ENCODE measurements around the gene LENG8. TPM values are rescaled to one million over a fixed set of nuclear protein-coding genes. Genes with fewer than 3 reads are reported as not detected.

LENG8 gene
- total RNA-seq: 100 to 1,000 TPM; 182 to 290 TPM

DNA sequence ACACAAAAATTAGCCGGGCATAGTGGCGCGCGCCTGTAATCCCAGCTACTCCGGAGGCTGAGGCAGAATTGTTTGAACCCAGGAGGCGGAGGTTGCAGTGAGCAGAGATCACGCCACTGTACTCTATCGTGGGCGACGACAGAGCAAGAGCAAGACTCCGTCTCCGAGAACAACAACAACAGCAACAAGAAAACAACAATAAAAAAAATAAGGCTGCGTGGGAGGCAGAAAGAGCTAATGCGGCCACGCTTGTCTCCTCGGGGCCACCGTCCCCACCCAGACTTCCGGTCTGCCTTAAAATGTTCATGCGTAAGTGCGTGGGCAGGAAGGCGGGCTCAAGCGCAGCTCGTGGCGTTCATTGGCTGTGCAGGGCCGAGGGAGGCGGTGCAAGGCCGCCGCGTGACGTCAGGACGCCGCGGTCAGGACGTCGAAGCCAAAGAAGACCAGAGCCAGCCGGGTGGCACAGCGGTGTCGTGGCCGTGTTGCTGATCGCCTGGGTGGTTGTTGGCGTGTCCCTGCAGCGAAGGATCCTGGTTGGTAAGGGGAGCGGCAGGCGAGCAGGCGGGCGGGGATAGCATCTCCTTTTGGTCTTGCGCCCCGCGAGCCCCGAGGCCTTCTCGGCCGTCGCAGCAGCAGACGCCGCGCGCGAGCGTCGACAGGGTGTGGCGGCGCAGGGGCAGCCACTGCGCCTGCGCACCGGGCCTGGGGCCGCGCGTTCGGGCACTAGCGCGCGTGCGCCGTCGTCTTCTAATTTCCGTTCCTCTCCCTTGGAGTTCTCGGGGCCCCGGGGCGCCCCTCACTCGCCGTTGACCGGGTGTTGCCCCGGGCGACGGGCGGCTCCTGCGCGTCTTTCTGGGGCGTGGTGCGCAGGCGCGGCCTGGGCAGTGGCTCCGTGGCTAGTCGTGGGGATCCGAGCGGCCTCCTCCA is at the start of gene LENG8:
TSS of gene LENG8 (plus strand) at position 426 of the 927 bp plus-strand sequence. CDS start 2,146 bp downstream, outside the sequence.
- peak; percentile 86 to 99 (median 98) for DNase-seq
- peak; percentile 93 for ATAC-seq
- Histone ChIP-seq H3K4me1 (peaks cover 75% of the 10 kb centered on the region), H3K9me3 (no peaks in the 10 kb centered on the region), H3K27me3 (no peaks in the 10 kb centered on the region), H3K27ac (peak within 1 kb of the TSS; percentile 94 to 100 (median 98)), H3K4me3 (peak within 1 kb of the TSS; percentile 60 to 78), H3K36me3 (replicated peaks in 1 of 2; ENCODE audit: insufficient read depth in 1 of 2, low read depth in 2 of 2) (peaks cover 13 to 15% of the 10 kb centered on the region in 2 donors)
- TF ChIP-seq, protein P1, sequence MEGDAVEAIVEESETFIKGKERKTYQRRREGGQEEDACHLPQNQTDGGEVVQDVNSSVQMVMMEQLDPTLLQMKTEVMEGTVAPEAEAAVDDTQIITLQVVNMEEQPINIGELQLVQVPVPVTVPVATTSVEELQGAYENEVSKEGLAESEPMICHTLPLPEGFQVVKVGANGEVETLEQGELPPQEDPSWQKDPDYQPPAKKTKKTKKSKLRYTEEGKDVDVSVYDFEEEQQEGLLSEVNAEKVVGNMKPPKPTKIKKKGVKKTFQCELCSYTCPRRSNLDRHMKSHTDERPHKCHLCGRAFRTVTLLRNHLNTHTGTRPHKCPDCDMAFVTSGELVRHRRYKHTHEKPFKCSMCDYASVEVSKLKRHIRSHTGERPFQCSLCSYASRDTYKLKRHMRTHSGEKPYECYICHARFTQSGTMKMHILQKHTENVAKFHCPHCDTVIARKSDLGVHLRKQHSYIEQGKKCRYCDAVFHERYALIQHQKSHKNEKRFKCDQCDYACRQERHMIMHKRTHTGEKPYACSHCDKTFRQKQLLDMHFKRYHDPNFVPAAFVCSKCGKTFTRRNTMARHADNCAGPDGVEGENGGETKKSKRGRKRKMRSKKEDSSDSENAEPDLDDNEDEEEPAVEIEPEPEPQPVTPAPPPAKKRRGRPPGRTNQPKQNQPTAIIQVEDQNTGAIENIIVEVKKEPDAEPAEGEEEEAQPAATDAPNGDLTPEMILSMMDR (IDR thresholded peaks at IDR 0.05): peak in 2 of 7 experiments; percentile 17 to 24
- TF ChIP-seq POLR2A (IDR thresholded peaks at IDR 0.05): peak; percentile 97 to 99 (median 99)
- intact Hi-C loops (cut with DNase I): no loop called here
- 1% methylated on average over 33 to 96 of the region's 96 CpGs for WGBS, 2 donors

DNA sequence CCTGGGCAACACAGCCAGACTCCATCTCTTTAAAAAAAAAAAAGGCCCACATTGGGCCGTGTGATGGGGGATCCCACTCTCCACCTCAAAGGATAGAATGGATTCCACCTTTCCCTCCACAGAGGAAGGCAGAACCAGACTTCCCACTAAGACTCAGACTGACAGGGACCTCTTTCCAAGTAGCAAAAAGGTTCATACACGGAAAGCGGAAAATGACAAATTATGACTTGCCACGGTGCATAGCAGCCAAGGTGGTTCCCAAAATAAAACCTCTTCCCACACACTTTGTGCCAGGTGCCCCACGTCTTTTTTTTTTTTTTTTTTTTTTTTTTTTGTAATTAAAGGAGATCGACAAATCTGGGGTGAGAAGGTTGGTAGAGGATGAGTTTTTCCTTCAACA is 48.1 kb upstream of the LENG8 start:
- 77 to 79% methylated on average over 6 of the region's 6 CpGs for WGBS, 2 donors
- TF ChIP-seq POLR2A (IDR thresholded peaks at IDR 0.05): no peak
- no peak overlapping the region for H3K4me3 ChIP-seq
- ATAC-seq (no peak), DNase-seq (no peak)
- intact Hi-C loops (cut with DNase I): no loop called here
- H3K4me1 ChIP-seq: no peaks in the 10 kb centered on the region
- no peaks in the 10 kb centered on the region for H3K27me3 ChIP-seq
- no peaks in the 10 kb centered on the region for H3K9me3 ChIP-seq
- no peak overlapping the region for H3K27ac ChIP-seq
- no peaks in the 10 kb centered on the region for H3K36me3 ChIP-seq (replicated peaks in 1 of 2; ENCODE audit: insufficient read depth in 1 of 2, low read depth in 2 of 2)

DNA sequence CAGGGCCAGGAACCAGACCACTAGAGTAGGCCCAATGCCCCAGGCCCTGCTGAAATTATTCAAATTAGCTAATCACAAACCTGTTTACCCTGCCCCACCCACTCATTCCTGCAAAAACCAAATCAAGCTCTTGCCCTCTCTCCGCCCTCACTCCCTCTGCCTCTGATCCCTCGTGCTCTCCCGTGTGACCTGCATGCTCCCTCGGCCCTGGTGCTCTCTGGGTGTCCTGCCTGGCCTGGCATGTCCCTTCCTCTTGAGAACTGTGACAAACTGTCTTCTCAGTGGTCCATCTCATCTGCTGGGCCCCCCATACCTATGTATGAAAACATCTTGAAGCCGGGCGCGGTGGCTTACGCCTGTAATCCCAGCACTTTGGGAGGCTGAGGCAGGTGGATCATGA is 45.9 kb upstream of the LENG8 start:
- Histone ChIP-seq H3K9me3 (no peaks in the 10 kb centered on the region), H3K27me3 (no peaks in the 10 kb centered on the region), H3K4me1 (no peaks in the 10 kb centered on the region), H3K36me3 (replicated peaks in 1 of 2; ENCODE audit: insufficient read depth in 1 of 2, low read depth in 2 of 2) (no peaks in the 10 kb centered on the region), H3K4me3 (no peak overlapping the region), H3K27ac (no peak overlapping the region)
- ATAC-seq (no peak), DNase-seq (no peak)
- WGBS, 2 donors: 90 to 93% methylated on average over 8 of the region's 8 CpGs
- TF ChIP-seq, protein P1 (IDR thresholded peaks at IDR 0.05): no peak
- no peak for TF ChIP-seq POLR2A (IDR thresholded peaks at IDR 0.05)
- intact Hi-C loops (cut with DNase I): no loop called here

DNA sequence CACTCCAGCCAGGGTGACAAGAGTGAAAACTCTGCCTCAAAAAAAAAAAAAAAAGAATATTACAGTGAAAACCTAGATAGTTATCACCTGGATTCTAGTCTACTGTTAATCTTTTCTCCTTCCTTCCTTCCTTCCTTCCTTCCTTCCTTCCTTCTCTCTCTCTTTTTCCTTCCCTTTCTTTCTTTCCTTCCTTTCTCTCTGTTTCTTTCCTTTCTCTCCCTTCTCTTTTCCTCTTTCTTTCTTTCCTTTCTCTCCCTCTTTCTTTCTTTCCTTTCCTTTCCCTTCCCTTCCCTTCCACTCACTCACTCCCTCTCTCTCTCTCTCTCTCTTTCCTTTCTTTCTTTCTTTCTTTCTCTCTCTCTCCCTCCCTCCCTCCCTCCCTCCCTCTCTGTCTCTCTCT is 43.4 kb upstream of the LENG8 start:
- intact Hi-C loops (cut with DNase I): no loop called here
- no peak for ATAC-seq
- Histone ChIP-seq H3K36me3 (replicated peaks in 1 of 2; ENCODE audit: insufficient read depth in 1 of 2, low read depth in 2 of 2) (no peaks in the 10 kb centered on the region), H3K4me3 (no peak overlapping the region), H3K4me1 (no peaks in the 10 kb centered on the region), H3K9me3 (no peaks in the 10 kb centered on the region), H3K27me3 (no peaks in the 10 kb centered on the region), H3K27ac (no peak overlapping the region)
- DNase-seq: no peak
- TF ChIP-seq POLR2A (IDR thresholded peaks at IDR 0.05): no peak
- TF ChIP-seq, protein P1 (IDR thresholded peaks at IDR 0.05): no peak

DNA sequence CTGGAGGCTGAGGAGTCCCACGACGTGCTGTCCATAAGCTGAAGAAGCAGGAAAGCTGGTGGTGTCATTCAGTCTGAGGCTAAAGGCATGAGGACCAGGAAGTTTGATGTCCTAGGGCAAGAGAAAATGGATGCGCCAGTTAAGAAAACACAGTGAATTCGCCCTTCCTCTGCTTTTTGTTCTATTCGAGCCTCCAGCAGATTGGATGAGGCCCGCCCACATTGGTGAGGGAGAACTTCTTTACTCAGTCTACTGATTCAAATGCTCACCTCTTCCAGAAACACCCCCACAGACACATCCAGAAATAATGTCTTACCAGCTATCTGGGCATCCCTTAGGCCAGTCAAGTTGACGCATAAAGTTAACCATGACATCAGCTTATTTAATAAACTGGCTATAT is 41.2 kb upstream of the LENG8 start:
- intact Hi-C loops (cut with DNase I): no loop called here
- no peaks in the 10 kb centered on the region for H3K4me1 ChIP-seq
- TF ChIP-seq, protein P1 (IDR thresholded peaks at IDR 0.05): no peak
- TF ChIP-seq POLR2A (IDR thresholded peaks at IDR 0.05): no peak
- H3K4me3 ChIP-seq: no peak overlapping the region
- H3K9me3 ChIP-seq: no peaks in the 10 kb centered on the region
- ATAC-seq: no peak
- H3K36me3 ChIP-seq (replicated peaks in 1 of 2; ENCODE audit: insufficient read depth in 1 of 2, low read depth in 2 of 2): no peaks in the 10 kb centered on the region
- no peaks in the 10 kb centered on the region for H3K27me3 ChIP-seq
- DNase-seq: no peak
- H3K27ac ChIP-seq: no peak overlapping the region
- 77 to 82% methylated on average over 7 of the region's 7 CpGs for WGBS, 2 donors
